Prostate gland (tissue), 2 donors: ENCODE results near the gene SLC66A2. TPM values are rescaled to one million over a fixed set of nuclear protein-coding genes. Genes with fewer than 3 reads are reported as not detected.
"Not testable (repeated sequence)": the region's sequence is repeated elsewhere in the genome, so short reads cannot be mapped to it uniquely, and the experiment has no call there.

Experiments used
- DNase-seq: peaks from one replicate; pipeline ENCODE4 v3.0.0-alpha.2; 2019; ENCODE audit warnings: low spot score
- H3K27ac ChIP-seq, 2 donors: fragments of 200-600 bp; sonication (generic); 2 replicates each; pipeline ENCODE4 v1.5.1; 2017 to 2019
- H3K27me3 ChIP-seq: fragments of 200-600 bp; sonication (generic); replicated peaks from 2 replicates; pipeline ENCODE4 v1.5.1; 2019; ENCODE audit not compliant: insufficient read depth
- H3K36me3 ChIP-seq, 2 donors: fragments of 200-600 bp; sonication (generic); 1 replicate in 1 of 2; 2 replicates in 1 of 2; pipeline versions ENCODE4 v1.5.1 to v1.8.1; 2017 to 2019
- H3K4me1 ChIP-seq: fragments of 200-600 bp; sonication (generic); replicated peaks from 2 replicates; pipeline ENCODE4 v1.5.1; 2019
- H3K4me3 ChIP-seq, 2 donors: fragments of 200-600 bp; sonication (generic); 2 replicates each; pipeline ENCODE4 v1.5.1; 2017 to 2019
- H3K9me3 ChIP-seq: fragments of 200-600 bp; sonication (generic); 2 replicates; pipeline ENCODE4 v1.5.1; 2017
- POLR2A ChIP-seq: fragments of 450-650 bp; IDR thresholded peaks from one replicate; pipeline ENCODE4 v1.6.1; 2016; ENCODE audit warnings: antibody characterized with exemption, mild to moderate bottlenecking
- POLR2AphosphoS5 ChIP-seq: sonication (generic); formaldehyde crosslinking; IDR thresholded peaks from one replicate; pipeline ENCODE4 v1.6.1; 2017; ENCODE audit warnings: antibody characterized with exemption
- WGBS: methylation state at CpG from one replicate; pipeline ENCODE4 v1.1.5; 2018; 5-methylcytosine and 5-hydroxymethylcytosine counted together
- intact Hi-C: fragments of 100-400 bp; cut with DNase I; formaldehyde crosslinking; loops from one replicate; pipeline ENCODE4 v1.14.2; 2022
- total RNA-seq, 2 donors: library from RNA; depleted of rRNA; stranded (reverse); fragments of >200 nt; gene quantifications; one replicate each; pipeline ENCODE4 v1.1.0, GENCODE V29; 2016
- TF ChIP-seq, protein P1 (sequence below), 4 experiments: fragments of 200-600 bp in 2 of 4; fragments of 450-650 bp in 2 of 4; sonication (generic) in 2 of 4; IDR thresholded peaks; 1 replicate in 3 of 4; 2 replicates in 1 of 4; pipeline ENCODE4 v1.5.1; 2016 to 2019; ENCODE audit warnings: antibody characterized with exemption in 4 of 4, mild to moderate bottlenecking in 2 of 4, moderate library complexity in 2 of 4

Gene SLC66A2
- 10 to 100 TPM; 37.6 to 74.1 TPM for total RNA-seq

DNA sequence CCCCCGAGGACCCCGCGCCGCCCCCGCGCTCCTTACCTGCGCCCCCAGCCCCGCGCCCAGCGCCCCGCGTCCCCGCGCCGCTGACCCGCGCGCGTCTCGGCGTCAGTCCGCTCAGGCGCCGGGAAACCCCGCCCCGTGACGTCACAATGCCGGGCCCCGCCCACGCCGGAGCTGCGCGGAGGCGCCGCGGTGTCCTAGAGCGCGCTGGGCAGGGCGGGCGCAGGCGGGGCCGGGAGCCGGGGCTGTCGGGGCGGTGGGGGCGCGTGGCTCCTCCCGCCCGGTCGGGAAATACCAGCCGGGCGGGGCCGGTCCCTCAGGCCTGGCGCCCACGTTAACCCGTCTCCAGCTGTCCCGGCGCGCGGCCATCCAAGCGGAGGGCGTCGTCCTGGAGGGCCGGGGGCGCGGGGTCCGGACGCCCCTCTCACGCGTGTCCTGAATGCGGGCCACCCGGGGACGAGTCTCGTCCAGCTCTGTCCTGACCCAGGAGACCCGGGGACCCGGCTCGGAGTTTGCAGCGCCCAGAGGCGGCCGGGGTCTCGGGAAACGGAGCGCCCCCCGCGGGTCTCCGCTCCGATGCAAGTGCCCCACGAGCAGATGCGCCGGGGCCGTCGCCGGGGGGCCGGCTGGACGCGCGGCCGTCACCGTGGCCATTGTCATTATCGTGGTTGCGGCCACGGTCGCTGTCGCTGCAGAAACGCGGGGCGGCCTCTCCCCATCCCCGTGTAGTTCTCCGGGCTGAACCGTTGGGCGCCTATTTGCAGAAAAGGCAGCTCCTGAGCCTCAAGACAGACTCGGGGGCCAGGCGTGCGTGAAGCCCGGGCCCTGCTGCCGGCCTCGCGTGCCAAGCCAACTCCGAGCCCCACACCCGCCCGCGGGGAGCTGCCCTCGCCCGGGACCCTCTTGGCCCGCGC is at the start of gene SLC66A2:
TSS of gene SLC66A2 (minus strand) at position 109 of the 911 bp plus-strand sequence. CDS start 727 bp downstream, outside the sequence.
- peak; percentile 88 for DNase-seq
- no peaks in the 10 kb centered on the region for H3K27me3 ChIP-seq
- intact Hi-C loops: loop anchor here (5.0 kb wide), 1 partner anchor 81 kb away; the partner anchor contains the start of gene RBFA
- WGBS: under 1% methylated on average over 45 of the region's 126 CpGs
- no peaks in the 10 kb centered on the region for H3K9me3 ChIP-seq
- peak within 1 kb of the TSS; percentile 90 to 97 for H3K4me3 ChIP-seq
- H3K36me3 ChIP-seq: no peaks in the 10 kb centered on the region
- peak within 1 kb of the TSS; percentile 74 to 80 for H3K27ac ChIP-seq
- peaks cover 10% of the 10 kb centered on the region for H3K4me1 ChIP-seq
- TF ChIP-seq, protein P1, sequence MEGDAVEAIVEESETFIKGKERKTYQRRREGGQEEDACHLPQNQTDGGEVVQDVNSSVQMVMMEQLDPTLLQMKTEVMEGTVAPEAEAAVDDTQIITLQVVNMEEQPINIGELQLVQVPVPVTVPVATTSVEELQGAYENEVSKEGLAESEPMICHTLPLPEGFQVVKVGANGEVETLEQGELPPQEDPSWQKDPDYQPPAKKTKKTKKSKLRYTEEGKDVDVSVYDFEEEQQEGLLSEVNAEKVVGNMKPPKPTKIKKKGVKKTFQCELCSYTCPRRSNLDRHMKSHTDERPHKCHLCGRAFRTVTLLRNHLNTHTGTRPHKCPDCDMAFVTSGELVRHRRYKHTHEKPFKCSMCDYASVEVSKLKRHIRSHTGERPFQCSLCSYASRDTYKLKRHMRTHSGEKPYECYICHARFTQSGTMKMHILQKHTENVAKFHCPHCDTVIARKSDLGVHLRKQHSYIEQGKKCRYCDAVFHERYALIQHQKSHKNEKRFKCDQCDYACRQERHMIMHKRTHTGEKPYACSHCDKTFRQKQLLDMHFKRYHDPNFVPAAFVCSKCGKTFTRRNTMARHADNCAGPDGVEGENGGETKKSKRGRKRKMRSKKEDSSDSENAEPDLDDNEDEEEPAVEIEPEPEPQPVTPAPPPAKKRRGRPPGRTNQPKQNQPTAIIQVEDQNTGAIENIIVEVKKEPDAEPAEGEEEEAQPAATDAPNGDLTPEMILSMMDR (IDR thresholded peaks at IDR 0.05): no peak
- TF ChIP-seq POLR2AphosphoS5: no peak
- TF ChIP-seq POLR2A: peak; percentile 81

DNA sequence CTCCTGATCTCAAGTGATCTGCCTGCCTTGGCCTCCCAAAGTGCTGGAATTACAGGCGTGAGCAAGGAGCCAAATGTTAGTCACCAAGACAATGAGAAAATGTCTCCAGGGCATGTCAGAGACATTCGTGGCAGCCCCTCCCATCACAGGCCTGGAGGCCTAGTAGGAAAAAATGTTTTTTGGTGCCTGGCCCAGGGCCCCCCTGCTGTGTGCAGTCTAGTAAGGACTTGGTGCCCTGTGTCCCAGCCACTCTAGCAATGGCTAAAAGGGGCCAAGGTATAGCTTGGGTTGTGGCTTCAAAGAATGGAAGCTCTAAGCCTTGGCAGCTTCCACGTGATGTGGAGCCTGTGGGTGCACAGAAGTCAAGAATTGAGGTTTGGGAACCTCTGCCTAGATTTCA is 49.4 kb upstream of the SLC66A2 start:
- no peak overlapping the region for H3K27ac ChIP-seq
- 78% methylated on average over 3 of the region's 3 CpGs for WGBS
- TF ChIP-seq, protein P1 (IDR thresholded peaks at IDR 0.05): no peak
- DNase-seq: no peak
- intact Hi-C loops: no loop called here
- no peaks in the 10 kb centered on the region for H3K27me3 ChIP-seq
- no peaks in the 10 kb centered on the region for H3K36me3 ChIP-seq
- no peaks in the 10 kb centered on the region for H3K9me3 ChIP-seq
- no peaks in the 10 kb centered on the region for H3K4me1 ChIP-seq
- H3K4me3 ChIP-seq: no peak overlapping the region

DNA sequence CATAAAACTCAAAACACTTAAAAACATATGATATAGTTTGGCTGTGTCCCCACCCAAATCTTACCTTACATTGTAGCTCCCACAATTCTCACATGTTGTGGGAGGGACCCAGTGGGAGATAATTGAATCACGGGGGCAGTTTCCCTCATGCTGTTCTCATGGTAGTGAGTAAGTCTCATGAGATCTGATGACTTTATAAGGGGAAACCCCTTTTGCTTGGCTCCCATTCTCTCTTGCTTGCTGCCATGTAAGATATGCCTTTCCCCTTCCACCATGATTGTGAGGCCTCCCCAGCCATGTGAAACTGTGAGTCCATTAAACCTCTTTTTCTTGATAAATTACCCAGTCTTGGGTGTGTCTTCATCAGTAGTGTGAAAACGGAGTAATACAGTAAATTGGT is 48.2 kb upstream of the SLC66A2 start:
- H3K4me1 ChIP-seq, H3K27ac ChIP-seq, DNase-seq, H3K9me3 ChIP-seq, H3K27me3 ChIP-seq, H3K4me3 ChIP-seq, intact Hi-C loops, H3K36me3 ChIP-seq: not testable (repeated sequence)
- 84% methylated on average over 2 of the region's 2 CpGs for WGBS

DNA sequence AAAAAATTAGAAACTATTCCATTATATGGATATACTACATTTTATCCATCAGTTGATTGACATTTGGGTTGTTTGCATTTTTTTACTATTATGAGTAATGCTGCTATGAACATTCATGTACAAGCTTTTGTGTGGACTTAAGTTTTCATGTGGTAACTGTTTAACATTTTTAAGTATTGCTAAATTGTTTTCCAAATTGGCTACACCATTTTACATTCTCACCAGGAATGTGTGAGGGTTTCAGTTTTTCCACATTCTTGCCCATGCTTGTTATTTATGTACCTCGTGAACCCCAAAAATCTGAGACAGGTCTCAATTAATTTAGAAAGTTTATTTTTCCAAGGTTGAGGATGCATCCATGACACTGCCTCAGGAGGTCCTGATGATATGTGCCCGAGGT is 40.0 kb upstream of the SLC66A2 start:
- intact Hi-C loops: no loop called here
- WGBS: 83% methylated on average over 2 of the region's 2 CpGs

DNA sequence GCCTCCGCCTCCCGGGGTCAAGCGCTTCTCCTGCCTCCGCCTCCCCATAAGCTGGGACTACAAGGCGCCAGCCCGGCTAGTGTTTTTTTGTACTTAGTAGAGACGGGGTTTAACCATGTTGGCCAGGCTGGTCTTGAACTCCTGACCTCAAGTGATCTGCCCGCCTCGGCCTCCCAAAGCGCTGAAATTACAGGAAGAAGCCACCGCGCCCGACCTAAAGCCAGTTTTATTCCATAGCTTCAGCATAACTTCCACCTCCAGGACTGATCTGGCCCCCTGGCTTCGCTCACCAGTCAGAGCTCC is 37.7 kb upstream of the SLC66A2 start:
- WGBS: 40% methylated on average over 14 of the region's 14 CpGs
- peak overlapping the region; percentile 80 to 90 for H3K4me3 ChIP-seq
- no peak for DNase-seq
- peak overlapping the region; percentile 91 to 96 for H3K27ac ChIP-seq
- H3K4me1 ChIP-seq: no peaks in the 10 kb centered on the region
- intact Hi-C loops: loop anchor here (2.0 to 5.0 kb wide), 2 partner anchors 22 to 43 kb away; partner anchors contain the start of gene RBFA
- H3K36me3 ChIP-seq: no peaks in the 10 kb centered on the region
- TF ChIP-seq POLR2AphosphoS5 (no peak), POLR2A (no peak)
- TF ChIP-seq, protein P1 (IDR thresholded peaks at IDR 0.05): no peak
- no peaks in the 10 kb centered on the region for H3K27me3 ChIP-seq
- no peaks in the 10 kb centered on the region for H3K9me3 ChIP-seq

More for the DNA sequence above, 40.0 kb upstream of the SLC66A2 start:
- Histone ChIP-seq H3K9me3 (no peaks in the 10 kb centered on the region), H3K27ac (no peak overlapping the region), H3K4me1 (no peaks in the 10 kb centered on the region), H3K27me3 (no peaks in the 10 kb centered on the region), H3K4me3 (no peak overlapping the region), H3K36me3 (no peaks in the 10 kb centered on the region)
- no peak for DNase-seq
- TF ChIP-seq POLR2A: no peak
- no peak for TF ChIP-seq POLR2AphosphoS5
- TF ChIP-seq, protein P1 (IDR thresholded peaks at IDR 0.05): no peak
